GM12891 (cell line): ENCODE data around the gene ASPG.

Source experiments
- PAX5 ChIP-seq: IDR thresholded peaks from 2 replicates; pipeline ENCODE4 v1.6.1; 2011; ENCODE audit warnings: low read length, moderate library complexity, mild to moderate bottlenecking; ENCODE audit not compliant: insufficient read depth, severe bottlenecking
- POLR2A ChIP-seq: IDR thresholded peaks from 2 replicates; pipeline ENCODE4 v1.6.1; 2011; ENCODE audit warnings: low read depth, low read length, control low read depth
- POLR2AphosphoS5 ChIP-seq: IDR thresholded peaks from 2 replicates; pipeline ENCODE4 v1.6.1; 2011; ENCODE audit warnings: low read depth, low read length, control low read depth
- POU2F2 ChIP-seq: IDR thresholded peaks from 2 replicates; pipeline ENCODE4 v1.6.1; 2011; ENCODE audit warnings: low read depth, mild to moderate bottlenecking, control low read depth, low read length, moderate library complexity
- SPI1 ChIP-seq: IDR thresholded peaks from 2 replicates; pipeline ENCODE4 v1.6.1; 2011; ENCODE audit warnings: low read depth, low read length, control low read depth
- TAF1 ChIP-seq: IDR thresholded peaks from 2 replicates; pipeline ENCODE4 v1.6.1; 2011; ENCODE audit warnings: low read depth, low read length, control low read depth

DNA sequence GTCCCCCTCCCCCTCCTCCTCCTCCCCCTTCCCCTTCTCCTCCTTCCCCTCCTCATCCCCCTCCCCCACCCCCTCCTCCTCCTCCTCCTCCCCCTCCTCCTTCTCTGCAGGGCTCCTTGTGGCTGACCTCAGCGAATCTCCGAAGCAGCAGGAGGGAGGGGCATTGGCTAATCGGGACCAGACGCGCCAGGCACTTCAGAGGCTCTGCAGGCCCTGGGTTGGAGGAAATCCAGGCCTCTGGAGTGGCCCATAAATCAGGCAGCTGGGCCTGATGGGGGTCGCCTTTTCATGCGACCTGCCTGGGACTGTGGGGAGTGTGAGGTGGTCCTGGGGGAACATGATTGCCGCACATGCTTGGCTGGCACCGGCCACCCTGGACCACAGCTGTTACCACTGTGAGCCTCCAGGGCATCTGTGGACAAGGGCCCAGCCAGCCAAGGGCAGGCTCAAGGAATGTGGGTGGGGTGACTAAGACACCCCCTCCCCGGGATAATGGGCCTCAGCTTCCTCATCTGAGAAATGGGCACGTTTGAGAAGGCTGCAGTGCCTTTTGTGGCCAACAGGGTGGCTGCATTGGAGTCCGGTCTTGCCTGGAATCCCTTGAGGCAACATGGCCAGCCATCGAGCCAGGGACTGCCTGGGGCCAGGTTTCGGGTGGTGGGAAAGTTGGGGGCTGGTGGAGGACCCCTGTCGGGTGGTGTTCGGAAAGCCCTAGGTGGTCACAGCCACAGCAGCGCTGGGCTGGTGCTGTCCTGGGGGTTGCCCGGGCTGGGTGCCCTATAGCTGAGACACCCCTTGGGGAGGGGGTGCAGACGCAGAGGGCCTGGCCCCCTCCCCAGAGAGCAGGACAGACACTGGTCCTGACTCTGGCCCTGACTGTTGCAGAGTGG is 64.9 kb downstream of the ASPG start:
- TF ChIP-seq POLR2AphosphoS5 (no peak), POLR2A (no peak), TAF1 (no peak), SPI1 (no peak), PAX5 (no peak), POU2F2 (no peak)
